ENCODE results near the gene MRO.
A peak's percentile ranks its signal among the peaks of the same experiment; 100 is the strongest.
"Not testable (repeated sequence)": the region's sequence is repeated elsewhere in the genome, so short reads cannot be mapped to it uniquely, and the experiment has no call there.

The MRO gene

DNA sequence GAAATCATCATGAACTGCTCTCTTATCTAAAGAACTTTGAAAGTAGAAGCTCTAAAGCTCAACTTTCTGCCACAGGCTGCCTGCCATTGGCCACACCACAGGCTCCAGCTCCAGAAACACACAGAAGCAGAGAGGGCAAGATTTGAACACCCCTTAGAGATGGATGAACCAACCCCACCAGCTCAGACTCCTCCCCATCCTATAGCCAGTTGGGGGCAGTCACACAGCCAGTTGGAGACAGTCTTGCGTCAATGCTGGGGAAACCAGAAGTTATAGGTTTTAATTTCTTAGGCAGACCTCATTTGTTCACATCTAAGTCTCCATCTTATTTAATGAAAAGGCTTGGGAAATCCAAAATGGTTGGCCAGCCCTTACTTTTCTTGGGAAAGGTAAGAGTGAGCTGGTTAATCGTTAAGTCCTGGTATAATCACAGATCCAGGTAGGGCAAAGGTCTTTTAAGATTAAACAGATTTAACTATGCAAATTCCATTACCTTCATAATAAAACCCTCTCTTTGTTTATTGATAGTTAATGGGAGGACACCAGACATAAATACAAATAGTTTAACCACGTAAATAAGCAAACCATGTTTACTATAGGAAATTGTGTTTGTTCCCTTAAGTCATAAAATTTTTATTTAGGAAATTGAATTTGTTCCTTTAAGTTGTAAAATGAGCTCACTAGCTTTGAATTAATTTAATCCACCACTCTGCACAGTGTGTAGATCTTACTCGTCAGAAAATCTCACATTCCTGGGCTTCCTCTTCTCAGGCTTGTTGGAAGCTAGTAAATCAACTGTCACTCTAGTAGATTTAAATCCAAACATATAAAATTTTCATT is 28.0 kb downstream of the MRO start:
- no peak for DNase-seq (ENCODE audit: low spot score)

DNA sequence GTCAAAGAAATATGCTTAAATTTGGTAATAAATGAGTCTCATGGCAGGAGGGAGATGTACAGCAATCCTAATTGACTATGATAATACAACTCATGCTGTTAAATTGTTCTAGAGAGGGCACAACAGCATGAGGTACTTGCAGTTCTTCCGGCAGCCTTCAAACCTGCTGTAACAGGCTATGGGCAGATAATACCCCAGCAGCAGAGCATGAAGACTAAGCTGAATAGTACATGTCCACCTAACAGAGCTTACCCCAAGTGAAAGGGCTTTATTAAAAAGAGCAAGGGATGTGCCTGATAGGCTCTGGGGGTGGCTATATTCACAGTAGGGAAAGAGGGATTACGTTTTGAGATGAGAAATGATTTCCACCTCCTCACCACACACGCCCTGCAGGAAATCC is 28.9 kb downstream of the MRO start:
- DNase-seq (ENCODE audit: low spot score): no peak

DNA sequence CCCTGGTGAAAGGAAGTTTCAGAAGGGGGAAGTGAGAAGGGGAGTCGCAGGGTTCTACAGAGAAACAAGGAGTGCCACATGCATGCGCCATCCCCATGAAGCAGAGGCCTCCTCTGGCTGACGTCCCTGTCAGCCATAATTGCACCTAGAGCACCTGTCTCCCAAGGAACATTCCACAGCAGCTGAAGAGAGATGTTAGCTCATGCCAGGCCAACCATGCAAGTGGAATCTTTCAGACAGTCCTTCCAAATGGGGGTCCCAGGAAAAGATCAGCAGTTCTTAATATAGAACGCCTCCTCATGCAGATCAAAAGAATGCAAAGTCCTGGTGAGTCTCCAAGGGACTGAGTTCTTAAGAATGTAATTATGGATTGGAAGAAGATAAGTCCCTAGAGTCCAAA is 29.6 kb downstream of the MRO start:
- no peak for DNase-seq (ENCODE audit: low spot score)

DNA sequence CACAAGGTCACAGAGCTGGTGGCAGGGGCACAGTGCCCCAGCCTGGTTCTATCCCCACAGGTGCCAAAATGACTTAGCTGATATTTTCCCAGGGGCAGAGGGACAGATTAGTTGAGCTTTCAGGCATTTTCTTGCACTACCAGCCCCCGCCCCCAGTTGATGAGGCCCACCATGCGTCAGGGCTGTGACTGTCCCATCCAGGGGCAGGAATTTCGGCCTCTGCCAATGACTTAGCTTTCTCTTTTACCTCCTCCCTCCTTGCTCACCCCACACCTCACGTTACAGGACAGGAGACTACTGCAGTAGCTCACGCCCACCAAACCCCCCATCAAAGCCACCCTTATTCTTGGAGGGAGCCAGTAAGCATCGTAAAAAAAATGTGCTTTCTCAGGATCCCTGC is 31.5 kb downstream of the MRO start:
- DNase-seq (ENCODE audit: low spot score): peak; percentile 21

DNA sequence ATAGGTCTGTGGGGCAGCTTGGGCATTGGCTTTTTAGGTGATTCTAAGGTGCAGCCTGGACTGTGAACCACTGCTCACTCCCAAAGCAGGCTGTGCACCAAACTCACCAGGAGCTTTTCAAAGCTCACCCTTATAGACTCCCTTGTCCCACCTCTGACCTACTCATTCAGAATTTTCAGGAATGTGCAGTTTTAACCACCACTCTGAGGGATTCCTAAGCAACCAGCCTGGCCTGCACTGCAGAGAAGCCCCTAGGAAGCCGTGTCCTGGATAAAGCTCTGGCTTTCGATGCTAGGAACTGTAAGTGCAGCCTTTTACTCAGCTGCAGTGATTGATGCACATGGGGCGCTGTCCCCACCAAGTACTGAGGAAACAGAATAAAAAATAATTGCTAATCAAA is 33.0 kb downstream of the MRO start:
- DNase-seq (ENCODE audit: low spot score): no peak

DNA sequence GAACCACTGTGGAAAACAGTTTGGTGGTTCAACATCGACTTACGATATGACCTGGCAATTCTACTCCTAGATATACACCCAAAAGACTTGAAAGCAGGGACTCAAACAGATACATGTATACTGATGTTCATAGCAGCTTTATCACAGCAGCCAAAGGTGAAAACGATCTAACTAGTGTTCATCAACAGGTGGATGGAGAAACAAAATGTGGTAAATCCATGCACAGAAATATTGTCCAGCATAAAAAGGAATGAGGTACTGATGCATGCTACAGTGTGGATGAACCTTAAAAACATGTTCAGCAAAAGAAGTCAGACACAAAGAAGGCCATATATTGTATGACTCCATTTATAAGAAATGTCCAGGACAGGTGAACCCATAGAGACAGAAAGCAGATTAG is 36.3 kb downstream of the MRO start:
- DNase-seq (ENCODE audit: low spot score): no peak

DNA sequence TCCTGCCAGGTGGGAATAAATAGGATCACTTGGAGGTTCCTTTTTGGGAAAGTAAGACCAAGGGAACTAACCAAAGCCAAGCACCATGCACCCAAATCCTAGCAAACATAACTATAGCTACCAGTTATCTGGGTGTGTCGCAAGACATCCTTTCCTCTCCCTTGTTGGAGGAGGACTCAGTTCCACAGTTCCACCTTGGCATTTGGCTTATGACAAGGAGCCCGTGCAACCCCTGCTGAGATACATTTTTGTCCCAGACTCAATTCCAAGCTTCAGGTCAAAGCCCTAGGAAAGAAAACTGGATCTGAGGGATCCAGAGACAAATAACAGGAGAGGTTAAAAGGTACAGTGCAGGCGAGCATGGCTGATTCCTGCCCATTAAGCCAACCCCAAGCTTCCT is 40.8 kb downstream of the MRO start:
- DNase-seq (ENCODE audit: low spot score): not testable (repeated sequence)

DNA sequence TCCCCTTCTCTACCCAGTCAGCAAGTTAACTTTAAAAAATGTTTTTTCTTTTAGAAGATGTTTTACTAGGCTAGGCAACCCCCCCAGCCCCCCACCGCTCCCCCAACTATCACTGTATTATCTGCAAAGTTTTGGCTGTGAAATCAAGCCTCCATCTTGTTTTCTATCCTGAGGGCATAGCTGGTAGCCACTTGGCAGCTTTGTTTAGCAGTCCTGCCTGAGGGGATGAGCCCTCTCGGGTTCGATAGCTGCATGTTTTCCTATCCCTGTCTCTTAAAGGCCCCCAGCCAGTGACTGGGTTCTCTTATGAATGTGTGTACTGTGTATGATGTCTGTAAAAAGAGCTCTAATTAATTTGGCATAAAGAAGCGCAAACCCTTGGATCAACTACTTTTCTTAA is 43.4 kb downstream of the MRO start:
- no peak for DNase-seq (ENCODE audit: low spot score)

DNA sequence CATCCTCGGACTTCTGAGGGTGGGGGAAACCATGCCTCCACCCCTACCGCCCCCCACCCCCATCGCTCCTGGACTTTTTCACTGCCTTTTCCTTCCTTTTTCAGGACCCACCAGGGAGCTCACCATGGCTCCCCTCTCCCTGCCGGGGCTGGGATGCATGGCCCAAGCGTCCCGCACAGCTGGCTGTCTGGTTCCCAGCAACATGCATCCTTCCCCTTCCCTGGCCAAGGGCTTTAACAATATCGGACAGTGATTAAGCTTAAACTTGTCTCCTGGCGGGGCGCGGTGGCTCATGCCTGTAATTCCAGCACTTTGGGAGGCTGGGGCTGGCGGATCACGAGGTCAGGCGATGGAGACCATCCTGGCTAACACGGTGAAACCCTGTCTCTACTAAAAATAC is 44.1 kb downstream of the MRO start:
- DNase-seq (ENCODE audit: low spot score): no peak

DNA sequence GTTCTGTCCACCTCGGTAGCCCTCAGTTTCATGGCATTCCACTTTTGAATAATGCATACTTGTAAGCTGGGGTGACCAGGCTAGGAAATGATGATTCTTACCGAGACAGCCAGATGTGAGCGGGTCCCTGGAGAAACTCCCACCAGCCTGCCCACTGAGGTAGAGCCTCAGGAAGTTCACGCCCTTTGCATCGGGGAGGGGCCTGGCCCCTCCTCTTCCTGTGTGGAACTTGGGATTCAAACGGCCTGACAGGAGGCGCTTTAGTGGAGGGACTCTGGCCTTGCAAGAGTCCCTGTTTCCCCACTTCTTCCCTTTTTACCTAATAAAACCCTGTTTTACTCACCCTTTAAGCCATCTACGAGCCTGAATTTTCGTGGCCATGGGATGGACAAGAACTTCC is 44.6 kb downstream of the MRO start:
- DNase-seq (ENCODE audit: low spot score): no peak

DNA sequence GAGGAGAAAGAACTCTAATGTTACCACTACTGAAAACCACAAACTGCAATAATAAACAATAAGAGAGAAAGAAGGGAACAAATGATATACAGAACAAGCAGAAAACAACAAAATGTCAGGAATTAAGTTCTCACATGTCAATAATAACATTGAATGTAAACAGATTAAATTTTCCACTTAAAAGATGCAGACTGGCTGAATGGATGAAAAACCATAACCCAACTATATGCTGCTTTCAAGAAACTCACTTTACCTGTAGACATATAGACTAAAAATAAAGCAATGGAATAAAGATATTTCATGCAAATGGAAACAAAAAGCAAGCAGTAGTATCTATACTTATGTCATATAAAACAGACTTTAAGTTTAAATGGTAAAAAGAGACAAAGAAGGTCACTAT is 50.4 kb downstream of the MRO start:
- DNase-seq (ENCODE audit: low spot score): no peak

DNA sequence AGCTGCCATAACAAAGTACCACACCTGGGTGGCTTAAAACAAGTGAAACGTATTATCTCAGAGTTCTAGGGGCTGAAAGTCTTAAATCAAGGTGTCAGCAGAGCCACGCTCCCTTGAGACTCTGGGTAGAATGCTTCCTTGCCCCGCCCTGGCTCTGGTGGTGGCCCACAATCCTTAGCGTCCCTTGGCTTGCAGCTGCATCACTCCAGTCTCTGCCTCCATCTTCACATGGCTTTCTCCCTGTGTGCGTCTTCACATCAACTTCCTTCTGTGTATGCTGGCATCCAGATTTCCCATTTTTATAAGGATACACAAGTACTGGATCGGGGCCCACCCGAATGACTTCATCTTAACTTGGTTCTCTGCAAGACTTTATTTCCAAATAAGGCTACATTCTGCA is 62.5 kb downstream of the MRO start:
- DNase-seq (ENCODE audit: low spot score): no peak

DNA sequence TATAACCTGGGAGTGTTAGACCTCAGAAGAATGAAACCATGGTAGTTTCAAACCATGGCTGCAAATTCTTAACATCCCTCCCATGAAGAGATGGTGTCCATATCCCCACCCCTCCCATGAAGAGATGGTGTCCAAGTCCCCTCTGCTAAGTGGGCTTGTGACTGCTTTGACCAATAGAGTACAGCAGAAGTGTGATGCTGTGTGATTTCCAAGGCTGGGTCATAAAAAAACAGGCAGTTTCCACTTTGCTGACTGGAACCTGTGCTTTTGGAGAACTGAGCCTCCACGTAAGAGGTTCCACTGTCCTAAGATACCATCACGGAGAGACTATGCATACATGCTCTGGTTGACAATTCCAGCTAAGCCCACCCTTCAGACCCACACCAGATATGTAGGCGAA is 65.5 kb downstream of the MRO start:
- no peak for DNase-seq (ENCODE audit: low spot score)

DNA sequence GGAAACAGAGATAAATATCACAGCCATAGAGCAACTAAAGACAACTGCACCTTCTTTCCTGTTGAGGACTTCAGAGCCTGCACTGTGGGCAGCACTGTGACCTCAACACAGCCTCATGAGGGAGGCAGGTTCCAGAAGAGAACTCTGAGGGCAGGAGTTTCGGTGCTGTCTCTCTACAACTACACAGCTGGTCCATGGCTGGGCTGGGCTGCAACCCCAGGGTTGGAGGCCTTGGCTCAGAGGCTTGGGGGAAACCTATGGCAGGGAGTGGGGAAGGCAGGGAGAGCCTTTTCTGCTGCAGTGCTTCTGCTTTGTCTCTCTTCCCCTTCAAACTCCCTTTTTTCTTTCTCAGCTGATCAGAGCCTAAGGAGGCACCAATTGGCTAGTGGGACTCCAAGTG is 66.5 kb downstream of the MRO start:
- no peak for DNase-seq (ENCODE audit: low spot score)

DNA sequence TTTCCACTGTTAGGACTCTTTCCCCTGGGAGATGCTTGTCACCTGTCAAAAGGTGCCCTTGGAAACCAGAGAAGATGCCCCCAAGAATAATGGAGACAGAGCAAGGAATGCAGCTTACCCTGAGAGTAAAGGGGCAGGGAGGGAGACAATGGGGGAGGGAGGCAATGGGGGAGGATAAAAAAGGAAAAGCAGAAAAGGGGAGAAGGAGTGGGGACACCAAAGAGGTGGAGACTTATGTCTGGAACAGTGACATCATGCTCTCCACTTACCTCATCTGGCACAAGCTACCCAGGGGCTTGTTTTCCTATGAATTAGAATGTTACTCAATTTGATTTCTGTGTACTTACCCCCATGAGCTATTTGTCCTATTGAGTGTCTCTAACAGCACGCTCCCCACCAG is 67.9 kb downstream of the MRO start:
- no peak for DNase-seq (ENCODE audit: low spot score)

DNA sequence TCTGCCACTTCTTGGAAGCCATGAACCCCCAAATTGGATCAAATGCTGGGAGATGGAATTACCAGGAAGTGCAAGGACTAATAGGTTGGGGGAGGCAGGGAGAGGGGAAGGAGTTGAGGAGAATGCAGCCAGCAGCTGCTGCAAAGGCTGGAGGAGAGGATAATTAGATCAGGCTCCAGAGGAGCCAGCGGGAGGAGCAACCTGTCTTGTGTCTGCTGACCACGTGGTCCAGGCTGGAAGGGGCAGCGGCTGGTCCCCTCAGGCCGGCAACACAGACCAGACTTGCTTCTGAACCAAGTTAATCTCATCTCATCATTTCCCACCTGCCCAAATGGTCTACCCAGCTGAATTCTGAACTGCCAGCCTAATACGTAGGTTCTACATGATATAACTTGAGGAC is 68.3 kb downstream of the MRO start:
- no peak for DNase-seq (ENCODE audit: low spot score)

DNA sequence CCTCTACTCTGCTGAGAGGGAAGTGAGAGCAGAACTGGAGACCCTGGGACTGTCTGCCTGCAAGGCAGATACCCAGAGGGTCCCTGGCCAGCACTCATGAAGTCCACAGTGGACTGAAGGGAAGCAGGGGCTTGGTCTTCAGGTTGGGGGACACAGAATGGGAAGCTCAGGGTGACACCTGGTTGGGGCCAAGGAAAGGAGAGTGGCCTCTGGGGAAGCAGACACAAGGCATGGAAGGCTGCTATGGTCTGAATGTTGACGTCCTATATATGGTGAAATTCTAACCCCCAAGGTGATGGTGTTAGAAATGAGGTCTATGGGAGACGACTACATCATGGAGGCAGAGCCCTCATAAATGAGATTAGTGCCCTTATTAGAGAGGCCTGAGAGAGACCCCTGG is 69.3 kb downstream of the MRO start:
- no peak for DNase-seq (ENCODE audit: low spot score)

DNA sequence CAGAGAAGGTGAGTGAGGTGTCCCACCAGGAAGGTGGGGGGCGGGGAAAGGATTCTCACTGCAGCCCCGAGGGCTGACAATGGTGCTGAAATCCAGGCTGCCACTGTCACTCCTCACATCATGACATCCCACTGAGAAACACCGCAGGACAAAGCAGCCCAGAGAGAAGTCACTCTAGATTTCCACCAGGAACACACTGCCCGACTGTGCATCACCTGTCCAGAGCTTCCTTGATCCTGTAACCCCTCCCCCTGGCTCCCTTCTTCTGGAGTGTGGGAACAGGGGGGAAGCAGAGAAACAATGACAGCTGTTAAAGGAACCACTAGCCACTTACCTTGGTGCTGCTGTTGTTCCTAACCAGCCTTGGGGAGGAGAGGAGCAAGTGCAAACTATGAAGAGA is 69.9 kb downstream of the MRO start:
- no peak for DNase-seq (ENCODE audit: low spot score)

DNA sequence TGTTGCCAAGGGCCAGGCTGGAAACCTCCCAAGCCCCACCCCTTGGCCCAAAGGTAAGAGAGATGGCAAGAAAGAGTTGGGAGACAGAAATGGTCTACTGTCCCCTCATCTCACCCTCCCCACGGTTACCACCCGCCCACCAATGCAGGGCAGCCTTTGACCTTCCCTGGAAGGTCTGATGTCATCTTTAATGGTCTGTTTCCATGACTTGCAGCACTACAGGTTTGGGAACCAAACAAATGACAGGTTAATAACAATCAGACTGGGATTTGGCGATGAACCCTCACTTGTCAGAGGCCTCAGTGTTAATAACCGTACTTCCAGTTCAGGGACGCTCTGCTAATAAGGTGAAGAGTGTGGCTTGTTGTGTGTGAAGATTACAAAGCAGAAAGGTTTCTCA is 70.4 kb downstream of the MRO start:
- DNase-seq (ENCODE audit: low spot score): no peak

DNA sequence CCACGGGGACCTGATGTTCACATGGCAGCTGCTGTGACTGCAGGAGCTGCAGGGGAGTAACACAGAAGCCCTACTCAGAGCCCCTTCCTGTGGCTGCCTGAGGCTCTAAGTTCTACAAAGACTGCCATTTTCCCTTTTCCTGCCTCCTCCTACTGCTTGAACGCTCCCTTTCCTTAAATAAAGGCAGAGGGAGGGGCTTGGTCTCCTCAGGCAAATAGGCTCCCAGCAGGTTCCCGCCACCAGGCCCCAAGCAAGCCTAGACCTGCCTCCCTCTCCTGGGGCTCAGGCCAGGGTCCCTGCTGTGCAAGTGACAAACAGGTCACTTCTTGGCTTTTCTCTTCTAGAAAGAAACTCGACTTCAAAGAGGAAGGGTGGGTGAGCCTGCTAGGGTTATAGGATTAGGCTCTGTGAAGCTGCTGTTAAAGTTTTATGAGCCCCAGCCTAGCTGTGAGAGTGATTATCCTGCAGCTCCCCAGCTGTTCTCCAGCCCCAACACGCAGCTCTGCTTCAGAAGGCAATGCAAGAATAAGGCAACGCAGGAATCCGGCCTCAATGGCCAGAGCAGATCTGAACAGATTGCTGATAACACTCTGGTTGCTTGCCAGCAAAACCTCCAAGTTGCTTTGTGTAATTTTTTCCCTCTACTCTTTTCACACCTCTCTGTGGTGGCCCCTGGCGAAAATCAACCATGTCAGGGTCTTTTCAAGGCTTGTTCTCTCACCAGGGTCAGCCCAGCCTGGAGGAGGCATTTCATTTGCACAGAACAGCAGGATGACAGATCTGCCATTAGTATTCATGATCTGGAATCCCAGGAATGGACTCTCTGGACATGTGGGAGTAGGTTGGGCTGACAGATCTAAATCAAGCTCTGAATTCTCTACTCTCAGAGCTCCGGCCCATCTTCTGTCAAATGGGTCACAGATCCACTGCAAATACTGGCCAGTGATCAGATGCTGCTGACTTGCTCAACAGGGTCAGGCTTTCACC is 71.3 kb downstream of the MRO start:
- DNase-seq (ENCODE audit: low spot score): peak; percentile 51

DNA sequence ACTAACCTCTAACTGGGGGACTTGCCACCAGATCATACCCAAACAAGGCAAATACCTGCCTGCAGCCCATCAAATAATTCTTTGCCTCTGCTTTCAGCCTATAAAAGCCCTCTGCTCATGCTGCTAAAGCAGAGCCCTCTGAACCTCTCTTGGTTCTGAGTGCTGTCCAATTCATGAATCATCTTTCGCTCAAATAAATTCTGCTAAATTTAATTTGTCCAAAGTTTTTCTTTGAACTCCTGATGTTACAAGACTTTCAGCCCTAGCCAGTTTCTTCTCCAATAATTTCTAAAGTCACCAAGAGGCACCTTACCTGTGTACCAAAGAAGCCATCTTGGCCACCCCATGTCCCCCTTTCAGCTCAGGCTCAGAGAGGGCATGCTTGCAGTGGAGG is 72.0 kb downstream of the MRO start:
- DNase-seq (ENCODE audit: low spot score): no peak

DNA sequence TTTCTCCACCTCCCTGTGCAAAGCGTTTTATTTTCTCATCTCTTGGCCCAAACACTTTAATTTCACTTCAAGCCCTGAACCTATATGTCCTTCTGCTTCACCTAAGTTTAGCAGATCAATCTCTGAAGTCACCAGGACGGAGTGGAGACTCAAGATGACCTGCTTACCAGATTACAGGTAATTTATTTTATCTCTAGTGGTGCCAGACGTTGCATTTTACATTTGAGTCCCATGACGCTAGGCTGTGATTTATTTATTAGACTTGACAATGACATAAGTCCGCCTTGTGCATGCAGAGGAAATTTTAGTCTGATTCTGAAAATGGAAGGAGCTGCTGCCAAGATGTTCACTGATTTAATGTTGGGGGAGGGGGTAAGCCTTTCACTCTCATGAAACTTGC is 73.9 kb downstream of the MRO start:
- DNase-seq (ENCODE audit: low spot score): no peak

Measured in iPS-NIHi11 (cell line).